Endodermal cell (in vitro differentiated cells): ENCODE measurements around the gene PTPRK. TPM values are rescaled to one million over a fixed set of nuclear protein-coding genes. Genes with fewer than 3 reads are reported as not detected.

Experiments
- DNase-seq: peaks from one replicate; pipeline ENCODE4 v3.0.0-alpha.2; 2017
- H3K27ac ChIP-seq: 2 replicates; pipeline ENCODE4 v1.5.1; 2013; ENCODE audit warnings: mild to moderate bottlenecking, low read depth, low read length, moderate library complexity
- H3K27me3 ChIP-seq: 2 replicates; pipeline ENCODE4 v1.6.1; 2013; ENCODE audit warnings: mild to moderate bottlenecking, low read length, moderate library complexity; ENCODE audit not compliant: insufficient read depth, control insufficient read depth, poor library complexity, severe bottlenecking
- H3K36me3 ChIP-seq: 2 replicates; pipeline ENCODE4 v1.7.0; 2013; ENCODE audit warnings: mild to moderate bottlenecking, low read length, moderate library complexity; ENCODE audit not compliant: control insufficient read depth, insufficient read depth
- H3K4me1 ChIP-seq: one replicate; pipeline ENCODE4 v1.7.0; 2013; ENCODE audit warnings: low read length; ENCODE audit not compliant: control insufficient read depth, insufficient read depth
- H3K4me3 ChIP-seq: 2 replicates; pipeline ENCODE4 v1.5.1; 2013; ENCODE audit warnings: mild to moderate bottlenecking, low read length, moderate library complexity
- H3K9ac ChIP-seq: 2 replicates; pipeline ENCODE4 v1.6.1; 2013; ENCODE audit warnings: mild to moderate bottlenecking, low read length, moderate library complexity; ENCODE audit not compliant: poor library complexity, severe bottlenecking; ENCODE audit errors: extremely low read depth
- H3K9me3 ChIP-seq: 2 replicates; pipeline ENCODE4 v1.6.1; 2013; ENCODE audit warnings: mild to moderate bottlenecking, low read length, moderate library complexity; ENCODE audit not compliant: control insufficient read depth
- H3K27ac Mint-ChIP-seq: 2 replicates; pipeline ENCODE4 v1.8.0; 2020; ENCODE audit warnings: mixed read lengths
- H3K27me3 Mint-ChIP-seq: 2 replicates; pipeline ENCODE4 v1.8.0; 2021; ENCODE audit warnings: mild to moderate bottlenecking, mixed read lengths; ENCODE audit not compliant: insufficient read depth
- H3K36me3 Mint-ChIP-seq: 2 replicates; pipeline ENCODE4 v1.8.0; 2020; ENCODE audit warnings: low read depth, mixed read lengths
- H3K4me1 Mint-ChIP-seq: 2 replicates; pipeline ENCODE4 v1.8.0; 2020; ENCODE audit warnings: mixed read lengths
- H3K4me3 Mint-ChIP-seq: 2 replicates; pipeline ENCODE4 v1.8.0; 2020; ENCODE audit warnings: mild to moderate bottlenecking, moderate library complexity, mixed read lengths
- H3K9me3 Mint-ChIP-seq: 2 replicates; pipeline ENCODE4 v1.8.0; 2020; ENCODE audit warnings: mild to moderate bottlenecking, mixed read lengths
- CTCF ChIP-seq: fragments of 200-600 bp; sonication (generic); conservative IDR thresholded peaks from 2 replicates; pipeline ENCODE4 v1.5.0; 2021; ENCODE audit warnings: antibody characterized with exemption, mild to moderate bottlenecking
- WGBS, 2 experiments: methylation state at CpG; one replicate each; pipeline versions ENCODE4 v1.1.5 to v1.1.7; 2013; ENCODE audit warnings: missing lambda C conversion rate in 2 of 2, mixed read lengths in 1 of 2; ENCODE audit not compliant: insufficient coverage in 1 of 2, insufficient read length in 1 of 2; 5-methylcytosine and 5-hydroxymethylcytosine counted together
- total RNA-seq, 2 donors: library from RNA; stranded (reverse); fragmentation: NEBNext Ultra II Directional in 1 of 2; extraction: Animal tissue kit (Norgen Biotek cat#: 25700) in 1 of 2; gene quantifications; 2 replicates in 1 of 2; 3 replicates in 1 of 2; pipeline ENCODE4 v1.2.1, GENCODE V29; 2021

PTPRK gene
- total RNA-seq, 2 donors from 2014 or later = 46.4 to 57.6 TPM

DNA sequence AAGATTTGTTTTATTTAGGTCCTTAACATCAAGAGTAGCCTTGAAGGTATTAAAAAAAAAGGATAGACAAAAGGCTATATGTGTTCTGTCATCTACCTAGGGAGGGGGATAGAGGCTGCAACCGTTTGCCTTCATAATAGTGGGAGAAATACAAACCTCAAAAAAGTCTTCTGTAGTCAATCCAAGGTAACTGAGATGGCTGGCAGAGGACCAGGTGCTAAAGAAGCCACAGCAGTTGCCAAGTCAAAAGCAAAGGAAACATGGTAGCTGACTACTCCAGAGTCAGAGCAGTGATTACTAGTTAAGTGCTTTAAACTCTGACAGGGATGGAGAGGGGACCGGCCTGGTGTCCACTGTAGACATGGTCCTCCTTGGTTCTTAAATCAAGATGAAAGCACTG lies 249.4 kb downstream of the PTPRK start:
- Histone ChIP-seq H3K36me3 (no peaks in the 10 kb centered on the region), H3K4me1 (peaks cover 6% of the 10 kb centered on the region), H3K27ac (no peak overlapping the region), H3K4me3 (no peak overlapping the region), H3K9me3 (no peaks in the 10 kb centered on the region), H3K9ac (no peak overlapping the region), H3K27me3 (no peaks in the 10 kb centered on the region)
- no peaks in the 10 kb centered on the region for H3K27me3 Mint-ChIP-seq
- no peak overlapping the region for H3K4me3 Mint-ChIP-seq
- DNase-seq = no peak
- 89% methylated on average over 1 to 2 of the region's 2 CpGs for WGBS, 2 experiments
- no peak for TF ChIP-seq CTCF
- no peaks in the 10 kb centered on the region for H3K36me3 Mint-ChIP-seq
- H3K9me3 Mint-ChIP-seq = no peaks in the 10 kb centered on the region
- no peak overlapping the region for H3K27ac Mint-ChIP-seq
- peaks cover 11% of the 10 kb centered on the region for H3K4me1 Mint-ChIP-seq

- H3K27ac Mint-ChIP-seq = no peak overlapping the region
- H3K4me3 Mint-ChIP-seq = no peak overlapping the region
- H3K27me3 Mint-ChIP-seq = no peaks in the 10 kb centered on the region
- Histone ChIP-seq H3K9me3 (peaks cover 14% of the 10 kb centered on the region), H3K36me3 (no peaks in the 10 kb centered on the region), H3K4me1 (peaks cover 6% of the 10 kb centered on the region), H3K9ac (no peak overlapping the region), H3K27ac (no peak overlapping the region), H3K4me3 (no peak overlapping the region), H3K27me3 (no peaks in the 10 kb centered on the region)
- no peak for TF ChIP-seq CTCF
- DNase-seq = no peak
- H3K4me1 Mint-ChIP-seq = peaks cover 5% of the 10 kb centered on the region
- H3K36me3 Mint-ChIP-seq = peaks cover 11% of the 10 kb centered on the region
- WGBS, 2 experiments = 100% methylated on average over 1 of the region's 1 CpG; no CpG with 5 or more reads in 1 of the 2 experiments
- H3K9me3 Mint-ChIP-seq = peaks cover 6% of the 10 kb centered on the region
Observed at GRCh38 chr6:128266946-128267345, 253.5 kb downstream of the PTPRK start.

DNA sequence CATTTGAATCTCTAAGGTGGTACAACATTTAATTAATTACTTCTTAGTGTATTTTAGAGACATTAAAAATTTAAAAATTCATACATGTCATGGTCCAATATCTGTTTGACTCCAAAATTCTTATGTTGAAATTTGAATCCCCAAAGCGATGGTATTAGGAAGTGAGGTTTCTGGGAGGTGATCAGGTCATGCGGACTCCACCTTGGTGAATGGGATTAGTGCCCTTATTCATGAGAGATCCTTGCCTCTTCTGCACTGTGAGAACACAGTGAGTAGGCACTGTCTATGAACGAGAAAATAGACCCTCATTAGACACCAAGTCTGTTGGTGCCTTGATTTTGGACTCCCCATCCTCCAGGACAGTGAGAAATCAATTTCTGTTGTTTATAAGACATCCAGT lies 254.7 kb downstream of the PTPRK start:
- WGBS, 2 experiments = 95 to 100% methylated on average over 2 to 3 of the region's 3 CpGs
- H3K4me3 ChIP-seq = no peak overlapping the region

More for the DNA sequence above, 254.7 kb downstream of the PTPRK start:
- Histone ChIP-seq H3K9me3 (peaks cover 14% of the 10 kb centered on the region), H3K36me3 (no peaks in the 10 kb centered on the region), H3K9ac (no peak overlapping the region), H3K27me3 (no peaks in the 10 kb centered on the region), H3K4me1 (no peaks in the 10 kb centered on the region), H3K27ac (no peak overlapping the region)
- peaks cover 11% of the 10 kb centered on the region for H3K36me3 Mint-ChIP-seq
- H3K4me1 Mint-ChIP-seq = no peaks in the 10 kb centered on the region
- no peak for TF ChIP-seq CTCF
- no peaks in the 10 kb centered on the region for H3K27me3 Mint-ChIP-seq
- H3K9me3 Mint-ChIP-seq = peaks cover 6% of the 10 kb centered on the region
- H3K4me3 Mint-ChIP-seq = no peak overlapping the region
- DNase-seq = no peak
- H3K27ac Mint-ChIP-seq = no peak overlapping the region
